Measurements from ENCODE around the gene PRKAG2.

Gene PRKAG2

GRCh38 chr7:151641587-151641986, 235.3 kb downstream of the PRKAG2 start:
- TF ChIP-seq CTCF (conservative IDR thresholded peaks at IDR 0.05; ENCODE audit: low read depth): no peak
- H3K27ac ChIP-seq: no peak overlapping the region
- no peak for DNase-seq (ENCODE audit: low spot score)
- ChIA-PET POLR2A (ENCODE audit: low non-redundant PET) (no interaction called here), CTCF (interaction anchor here (0.5 kb wide), 1 partner anchor 51 kb away, joined by 3 read pairs; no protein-coding TSS in a partner anchor)

GRCh38 chr7:151637781-151638261, 239.1 kb downstream of the PRKAG2 start:
- H3K27ac ChIP-seq: no peak overlapping the region
- DNase-seq (ENCODE audit: low spot score): no peak
- POLR2A ChIA-PET (ENCODE audit: low non-redundant PET): no interaction called here
- CTCF ChIA-PET: interaction anchor here (0.6 kb wide), 2 partner anchors 121 to 1308 kb away, joined by 4 read pairs; no protein-coding TSS in a partner anchor
- TF ChIP-seq CTCF (conservative IDR thresholded peaks at IDR 0.05; ENCODE audit: low read depth): no peak

- no peak for TF ChIP-seq CTCF (conservative IDR thresholded peaks at IDR 0.05; ENCODE audit: low read depth)
- ChIA-PET CTCF (no interaction called here), POLR2A (ENCODE audit: low non-redundant PET) (no interaction called here)
- H3K27ac ChIP-seq: no peak overlapping the region
- no peak for DNase-seq (ENCODE audit: low spot score)
Observed at GRCh38 chr7:151634643-151635042, 242.3 kb downstream of the PRKAG2 start.

GRCh38 chr7:151633516-151633812, 243.5 kb downstream of the PRKAG2 start:
- no peak for TF ChIP-seq CTCF (conservative IDR thresholded peaks at IDR 0.05; ENCODE audit: low read depth)
- CTCF ChIA-PET: no interaction called here
- POLR2A ChIA-PET (ENCODE audit: low non-redundant PET): no interaction called here
- DNase-seq (ENCODE audit: low spot score): no peak
- H3K27ac ChIP-seq: no peak overlapping the region

GRCh38 chr7:151632750-151633515, 244.0 kb downstream of the PRKAG2 start:
- DNase-seq (ENCODE audit: low spot score): no peak
- H3K27ac ChIP-seq: peak overlapping the region; percentile 75
- POLR2A ChIA-PET (ENCODE audit: low non-redundant PET): interaction anchor here (0.5 to 0.6 kb wide), 2 partner anchors 66 to 90 kb away, joined by 3 to 4 read pairs; no protein-coding TSS in a partner anchor
- CTCF ChIA-PET: no interaction called here
- TF ChIP-seq CTCF (conservative IDR thresholded peaks at IDR 0.05; ENCODE audit: low read depth): no peak

GRCh38 chr7:151631953-151632749, 244.8 kb downstream of the PRKAG2 start:
- peak; percentile 57 for DNase-seq (ENCODE audit: low spot score)
- ChIA-PET CTCF (interaction anchor here (1.0 to 1.6 kb wide), 2 partner anchors 18 to 113 kb away, joined by 3 to 4 read pairs; no protein-coding TSS in a partner anchor), POLR2A (ENCODE audit: low non-redundant PET) (interaction anchor here (0.5 to 0.6 kb wide), 2 partner anchors 65 to 89 kb away, joined by 3 to 4 read pairs; no protein-coding TSS in a partner anchor)
- peak overlapping the region; percentile 75 for H3K27ac ChIP-seq
- TF ChIP-seq CTCF (conservative IDR thresholded peaks at IDR 0.05; ENCODE audit: low read depth): peak; percentile 71

Data from RWPE1 (cell line).